K562 (cell line): ENCODE measurements around the gene CRLF1. TPM values are rescaled to one million over a fixed set of nuclear protein-coding genes. Genes with fewer than 3 reads are reported as not detected.

Experiments
- BACH1 ChIP-seq: fragments of 200-800 bp; sonication (Bioruptor generic); IDR thresholded peaks from 2 replicates; pipeline ENCODE4 v1.6.1; 2016; ENCODE audit warnings: missing genetic modification characterization, missing compliant biosample characterization
- BRF1 ChIP-seq: IDR thresholded peaks from 3 replicates; pipeline ENCODE4 v1.6.1; 2011; ENCODE audit warnings: borderline replicate concordance, mild to moderate bottlenecking; ENCODE audit not compliant: insufficient read length; ENCODE audit errors: extremely low read depth
- CBX3 ChIP-seq, 2 experiments: IDR thresholded peaks; 1 replicate in 1 of 2; 2 replicates in 1 of 2; pipeline ENCODE4 v1.6.1; 2012; ENCODE audit warnings: inconsistent platforms in 2 of 2, low read length in 2 of 2, borderline replicate concordance in 1 of 2, control low read depth in 1 of 2
- DACH1 ChIP-seq: fragments of 450-650 bp; IDR thresholded peaks from 2 replicates; pipeline ENCODE4 v1.6.1; 2018; ENCODE audit not compliant: partially characterized antibody
- EGR1 ChIP-seq: fragments of 450-650 bp; conservative IDR thresholded peaks from 2 replicates; pipeline ENCODE4 v1.6.1; 2017; ENCODE audit warnings: mild to moderate bottlenecking
- KLF13 ChIP-seq: fragments of 450-650 bp; IDR thresholded peaks from 2 replicates; pipeline ENCODE4 v1.6.1; 2016; ENCODE audit warnings: missing genetic modification characterization, low read depth, mild to moderate bottlenecking, missing compliant biosample characterization, moderate library complexity, borderline replicate concordance
- KLF6 ChIP-seq: fragments of 250-450 bp; sonication (Bioruptor Pico); IDR thresholded peaks from 2 replicates; pipeline ENCODE4 v1.4.0; 2020; ENCODE audit warnings: mild to moderate bottlenecking, moderate library complexity, borderline replicate concordance
- MED1 ChIP-seq: sonication (generic); formaldehyde crosslinking; IDR thresholded peaks from 2 replicates; pipeline ENCODE4 v1.8.1; 2023; ENCODE audit warnings: missing genetic modification reagents, borderline replicate concordance
- PML ChIP-seq: IDR thresholded peaks from 2 replicates; pipeline ENCODE4 v1.6.1; 2012; ENCODE audit warnings: low read length, inconsistent platforms
- POLR2AphosphoS5 ChIP-seq: IDR thresholded peaks from 2 replicates; pipeline ENCODE4 v1.6.1; 2011; ENCODE audit warnings: mild to moderate bottlenecking, low read depth, low read length, moderate library complexity; ENCODE audit not compliant: control insufficient read depth, insufficient read depth
- POU5F1 ChIP-seq: fragments of 150-350 bp; IDR thresholded peaks from 2 replicates; pipeline ENCODE4 v1.6.1; 2014; ENCODE audit warnings: borderline replicate concordance, low read length, low read depth, mild to moderate bottlenecking; ENCODE audit not compliant: partially characterized antibody
- SAFB2 ChIP-seq: fragments of 200-400 bp; formaldehyde crosslinking; IDR thresholded peaks from 2 replicates; pipeline ENCODE4 v1.6.1; 2018; ENCODE audit warnings: borderline replicate concordance, low read length, low read depth, moderate library complexity; ENCODE audit not compliant: severe bottlenecking
- SUPT5H ChIP-seq: fragments of 450-650 bp; IDR thresholded peaks from 2 replicates; pipeline ENCODE4 v1.6.1; 2016
- TBL1XR1 ChIP-seq, 2 experiments: IDR thresholded peaks; 2 replicates each; pipeline ENCODE4 v1.6.1; 2012; ENCODE audit warnings: improper control_type of control experiment in 2 of 2, low read length in 2 of 2, mild to moderate bottlenecking in 1 of 2
- ZNF197 ChIP-seq: fragments of 200-800 bp; sonication (Bioruptor generic); IDR thresholded peaks from 2 replicates; pipeline ENCODE4 v1.6.1; 2016; ENCODE audit warnings: low read depth, missing genetic modification characterization, missing compliant biosample characterization
- ZNF212 ChIP-seq: fragments of 450-650 bp; formaldehyde crosslinking; IDR thresholded peaks from 2 replicates; pipeline ENCODE4 v1.4.0; 2020; ENCODE audit warnings: mild to moderate bottlenecking
- ZNF23 ChIP-seq: fragments of 250-450 bp; sonication (Bioruptor Pico); IDR thresholded peaks from 2 replicates; pipeline ENCODE4 v1.4.0; 2020; ENCODE audit warnings: mild to moderate bottlenecking
- polyA plus RNA-seq, 8 experiments: library from polyadenylated mRNA; depleted of rRNA in 4 of 8; stranded (reverse) in 5 of 8; unstranded in 3 of 8; fragments of >200 nt; fragmentation: Nextera tagmentation in 2 of 8; fragmentation: Illumina TruSeq in 1 of 8; extraction: Ambion mirVana in 2 of 8; extraction: Trizol in 1 of 8; gene quantifications; 2 replicates each; pipeline versions ENCODE4 v1.2.1 to v1.2.3, GENCODE V29; 2011 to 2014; ENCODE audit warnings: inconsistent platforms in 1 of 8, missing spikeins in 1 of 8
- total RNA-seq, 7 experiments: library from RNA; depleted of rRNA in 6 of 7; stranded (reverse); fragments of >200 nt in 6 of 7; fragmentation: Illumina TruSeq in 2 of 7; extraction: Trizol in 2 of 7; gene quantifications; 2 replicates each; pipeline versions ENCODE4 v1.2.1 to v1.2.3, GENCODE V29; 2011 to 2021; ENCODE audit warnings: low replicate concordance in 1 of 7
- TF ChIP-seq, protein P1 (sequence below): fragments of 450-650 bp; IDR thresholded peaks from 2 replicates; pipeline ENCODE4 v1.6.1; 2016; ENCODE audit warnings: antibody characterized with exemption

The CRLF1 gene
- total and polyA plus RNA-seq, 9 of the 15 experiments (the other 6 are each of a cell fraction or from before 2014, with no cell fraction given), result 0.85 to 3.6 (median 1.7) TPM

DNA sequence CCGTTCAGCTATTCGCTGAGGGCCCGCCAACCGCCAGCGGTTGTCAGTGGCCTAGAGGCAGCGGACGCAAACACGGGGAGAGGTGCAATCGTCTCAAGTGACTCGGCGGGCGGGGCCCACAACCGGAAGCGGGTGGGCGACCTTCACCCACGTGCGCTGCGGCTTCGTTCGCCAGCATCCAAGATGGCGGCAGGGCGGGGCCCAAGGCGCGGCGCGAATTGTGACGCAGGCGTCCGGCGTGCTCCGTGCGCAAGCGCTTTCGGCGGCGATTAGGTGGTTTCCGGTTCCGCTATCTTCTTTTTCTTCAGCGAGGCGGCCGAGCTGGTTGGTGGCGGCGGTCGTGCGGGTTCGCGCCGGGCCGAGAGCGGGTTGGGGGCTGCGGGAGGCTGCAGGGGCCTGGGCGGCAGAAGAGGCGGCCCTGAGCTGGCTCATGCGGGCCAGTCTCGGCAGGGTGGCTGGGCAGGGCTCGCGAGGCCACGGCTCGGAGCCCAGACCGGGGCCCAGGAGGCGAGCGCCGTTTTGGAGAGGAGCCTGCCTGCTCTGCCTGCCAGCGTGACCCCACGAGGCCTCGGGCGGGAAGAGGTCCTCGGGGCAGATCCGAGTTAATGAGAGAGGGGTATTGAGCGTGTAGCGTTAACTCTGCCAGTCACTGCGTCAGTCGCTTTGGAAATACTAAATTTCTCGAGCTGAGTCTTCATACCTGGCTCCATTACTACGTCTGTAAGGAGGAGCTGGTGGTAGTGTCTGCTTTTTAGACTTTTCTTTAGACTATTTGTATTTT is 34.8 kb downstream of the CRLF1 start, which contains the start of gene UBA52 (continued):
- TF ChIP-seq, protein P1, sequence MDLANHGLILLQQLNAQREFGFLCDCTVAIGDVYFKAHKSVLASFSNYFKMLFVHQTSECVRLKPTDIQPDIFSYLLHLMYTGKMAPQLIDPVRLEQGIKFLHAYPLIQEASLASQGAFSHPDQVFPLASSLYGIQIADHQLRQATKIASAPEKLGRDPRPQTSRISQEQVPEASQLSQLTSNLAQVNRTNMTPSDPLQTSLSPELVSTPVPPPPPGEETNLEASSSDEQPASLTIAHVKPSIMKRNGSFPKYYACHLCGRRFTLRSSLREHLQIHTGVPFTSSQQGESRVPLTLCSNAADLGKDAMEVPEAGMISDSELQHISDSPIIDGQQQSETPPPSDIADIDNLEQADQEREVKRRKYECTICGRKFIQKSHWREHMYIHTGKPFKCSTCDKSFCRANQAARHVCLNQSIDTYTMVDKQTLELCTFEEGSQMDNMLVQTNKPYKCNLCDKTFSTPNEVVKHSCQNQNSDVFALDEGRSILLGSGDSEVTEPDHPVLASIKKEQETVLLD, result peak; percentile 72; the same call in 1 of the 2 replicates
- TF ChIP-seq POU5F1, result peak; percentile 80
- TF ChIP-seq ZNF23 (CRISPR knock-in tag), result no peak
- peak; percentile 94 for TF ChIP-seq EGR1
- peak; percentile 82; the same call in 1 of the 2 replicates for TF ChIP-seq KLF13 (tag)
- peak in 1 of 2 experiments; percentile 77; a peak in 1 of 3 replicates for TF ChIP-seq CBX3 (IDR thresholded peaks at IDR 0.05; ENCODE audit: borderline replicate concordance in 1 of 2, low read length in 2 of 2)
- TF ChIP-seq ZNF197, result no peak
- peak; percentile 95 for TF ChIP-seq POLR2AphosphoS5
- peak; percentile 77 for TF ChIP-seq PML
- peak in 1 of 2 experiments; percentile 80; a peak in 2 of 4 replicates for TF ChIP-seq TBL1XR1 (IDR thresholded peaks at IDR 0.05; ENCODE audit: low read length in 2 of 2)
- TF ChIP-seq DACH1, result no peak
- TF ChIP-seq MED1 (CRISPR knock-in tag), result no peak
- TF ChIP-seq KLF6 (CRISPR knock-in tag), result peak; percentile 94; the same call in 1 of the 2 replicates
- no peak for TF ChIP-seq BRF1
- TF ChIP-seq SAFB2, result no peak
- TF ChIP-seq SUPT5H, result peak; percentile 98
- TF ChIP-seq ZNF212 (CRISPR knock-in tag), result peak; percentile 41; the same call in 1 of the 2 replicates
- TF ChIP-seq BACH1 (tag), result no peak
